ENCODE results near the gene LRP3. TPM values are rescaled to one million over a fixed set of nuclear protein-coding genes. Genes with fewer than 3 reads are reported as not detected.
"Not testable (repeated sequence)": the region's sequence is repeated elsewhere in the genome, so short reads cannot be mapped to it uniquely, and the experiment has no call there.

LRP3 gene
- total RNA-seq, 2 experiments from 2014 or later: 0.37 TPM

DNA sequence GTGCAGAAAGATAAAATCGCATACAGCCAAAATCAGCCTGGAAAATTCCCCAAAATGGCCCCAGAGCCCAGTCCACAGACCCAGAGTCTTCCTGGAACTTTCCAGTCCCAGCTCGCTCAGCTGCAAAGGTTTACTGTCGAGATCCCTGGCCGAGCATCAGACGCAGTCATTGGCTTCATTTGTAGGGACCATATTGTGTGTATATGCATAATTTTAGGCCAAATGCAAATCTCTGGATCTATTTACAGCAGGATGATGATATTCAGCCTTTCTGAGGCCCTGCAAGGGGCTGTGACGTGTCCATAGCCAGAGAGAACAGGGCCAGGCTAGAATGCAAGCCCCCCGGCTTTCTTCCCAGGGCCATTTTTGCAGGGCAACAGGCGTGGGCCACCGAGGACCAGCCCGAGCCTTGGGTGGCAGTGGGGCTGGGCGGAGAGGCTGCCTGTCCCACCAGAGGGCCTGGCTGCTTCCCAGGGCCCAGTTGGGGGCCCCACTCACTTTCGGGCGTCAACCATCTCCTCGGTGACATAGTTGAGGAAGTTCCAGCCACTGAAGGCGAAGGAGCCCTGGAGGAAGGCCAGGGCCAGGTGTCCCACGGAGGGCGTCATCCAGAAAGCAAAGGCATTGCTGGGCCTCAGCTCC is 17.8 kb downstream of the LRP3 start:
- H3K4me3 Mint-ChIP-seq: no peak overlapping the region
- no peak overlapping the region for H3K27ac Mint-ChIP-seq
- POLR2A ChIA-PET: no interaction called here
- H3K36me3 Mint-ChIP-seq (ENCODE audit: low read depth): no peaks in the 10 kb centered on the region
- no peaks in the 10 kb centered on the region for H3K9me3 Mint-ChIP-seq (ENCODE audit: low read depth)
- H3K4me1 Mint-ChIP-seq: no peaks in the 10 kb centered on the region
- CTCF ChIA-PET: interaction anchor here (1.7 kb wide), 1 partner anchor 195 kb away, joined by 5 read pairs; no protein-coding TSS in a partner anchor
- intact Hi-C loops (cut with DNase I, micrococcal nuclease): no loop called here
- no peak for ATAC-seq
- DNase-seq: no peak
- H3K27me3 Mint-ChIP-seq: no peaks in the 10 kb centered on the region

GRCh38 chr19:33212436-33213172 is 18.5 kb downstream of the LRP3 start:
- Mint-ChIP-seq H3K4me1 (no peaks in the 10 kb centered on the region), H3K27ac (no peak overlapping the region), H3K27me3 (no peaks in the 10 kb centered on the region), H3K9me3 (ENCODE audit: low read depth) (no peaks in the 10 kb centered on the region), H3K4me3 (no peak overlapping the region), H3K36me3 (ENCODE audit: low read depth) (no peaks in the 10 kb centered on the region)
- CTCF ChIA-PET: interaction anchor here (1.7 kb wide), 1 partner anchor 194 kb away, joined by 5 read pairs; no protein-coding TSS in a partner anchor
- ATAC-seq (no peak), DNase-seq (no peak)
- intact Hi-C loops (cut with DNase I, micrococcal nuclease): no loop called here
- POLR2A ChIA-PET: no interaction called here

GRCh38 chr19:33214596-33214995 is 20.5 kb downstream of the LRP3 start:
- no peak overlapping the region for H3K27ac Mint-ChIP-seq
- POLR2A ChIA-PET: interaction anchor here (0.5 kb wide), 1 partner anchor 43 kb away, joined by 3 read pairs; no protein-coding TSS in a partner anchor
- H3K36me3 Mint-ChIP-seq (ENCODE audit: low read depth): no peaks in the 10 kb centered on the region
- DNase-seq (no peak), ATAC-seq (no peak)
- CTCF ChIA-PET: interaction anchor here (1.3 kb wide), 1 partner anchor 21 kb away, joined by 3 read pairs; no protein-coding TSS in a partner anchor
- no peaks in the 10 kb centered on the region for H3K27me3 Mint-ChIP-seq
- H3K4me1 Mint-ChIP-seq: no peaks in the 10 kb centered on the region
- H3K9me3 Mint-ChIP-seq (ENCODE audit: low read depth): no peaks in the 10 kb centered on the region
- no peak overlapping the region for H3K4me3 Mint-ChIP-seq
- intact Hi-C loops (cut with DNase I, micrococcal nuclease): no loop called here

- CTCF ChIA-PET: no interaction called here
- ATAC-seq: no peak
- intact Hi-C loops (cut with DNase I, micrococcal nuclease): no loop called here
- Mint-ChIP-seq H3K9me3 (ENCODE audit: low read depth) (no peaks in the 10 kb centered on the region), H3K27ac (no peak overlapping the region), H3K4me3 (no peak overlapping the region), H3K27me3 (no peaks in the 10 kb centered on the region), H3K4me1 (no peaks in the 10 kb centered on the region), H3K36me3 (ENCODE audit: low read depth) (no peaks in the 10 kb centered on the region)
- DNase-seq: no peak
- POLR2A ChIA-PET: no interaction called here
These were observed 21.5 kb downstream of the LRP3 start for GRCh38 chr19:33215438-33216197.

DNA sequence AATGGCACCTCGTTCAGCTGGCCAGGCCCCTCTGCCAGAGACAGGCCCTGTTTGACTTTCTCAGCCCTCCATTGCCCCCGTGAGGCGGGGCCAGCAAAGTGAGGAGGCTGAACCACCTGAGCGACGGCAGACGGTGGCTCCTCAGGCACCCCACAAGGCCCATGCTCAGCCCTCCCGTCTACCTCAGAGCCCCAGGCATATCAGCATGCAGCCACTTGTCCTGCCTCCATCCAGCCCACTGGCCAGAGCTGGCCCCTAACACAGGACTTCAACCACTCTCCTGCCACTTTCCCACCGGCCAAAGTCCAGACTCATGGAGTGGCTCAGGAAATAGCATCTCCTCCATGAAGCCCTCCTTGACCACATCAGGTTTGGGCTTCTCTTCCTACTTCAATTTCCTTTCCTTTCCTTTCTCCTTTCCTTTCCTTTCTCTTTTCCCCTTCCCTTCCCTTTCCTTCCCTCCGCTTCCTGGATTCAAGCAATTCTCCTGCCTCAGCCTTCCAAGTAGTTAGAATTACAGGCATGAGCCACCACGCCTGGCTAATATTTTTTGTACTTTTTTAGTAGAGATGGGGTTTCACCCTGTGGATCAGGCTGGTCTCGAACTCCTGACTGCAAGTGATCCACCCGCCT is 22.2 kb downstream of the LRP3 start:
- intact Hi-C loops (cut with DNase I, micrococcal nuclease): no loop called here
- Mint-ChIP-seq H3K36me3 (ENCODE audit: low read depth) (no peaks in the 10 kb centered on the region), H3K4me1 (no peaks in the 10 kb centered on the region), H3K9me3 (ENCODE audit: low read depth) (no peaks in the 10 kb centered on the region), H3K27me3 (peaks cover 5% of the 10 kb centered on the region), H3K4me3 (no peak overlapping the region), H3K27ac (no peak overlapping the region)
- POLR2A ChIA-PET: no interaction called here
- ATAC-seq: no peak
- no peak for DNase-seq
- CTCF ChIA-PET: no interaction called here

DNA sequence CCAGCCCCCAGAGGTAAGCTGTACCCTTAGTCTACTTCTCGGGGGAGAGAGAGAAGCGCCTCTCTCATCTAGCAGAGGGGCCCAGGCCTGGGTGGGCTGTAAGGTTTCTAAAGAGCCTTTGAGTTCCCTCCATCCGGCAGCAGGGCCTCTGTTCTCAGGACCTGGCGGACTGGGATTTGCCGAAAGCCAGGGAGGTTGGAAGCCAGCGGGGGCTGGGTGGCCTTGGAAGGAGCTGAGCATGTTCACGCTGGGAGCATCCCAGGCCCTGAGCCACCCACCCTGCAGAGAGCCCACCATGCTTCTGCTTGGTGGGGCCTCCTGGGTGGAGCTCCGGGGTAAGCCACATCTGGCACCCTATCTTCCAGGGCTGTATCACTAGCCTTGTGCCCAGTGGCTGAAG is 23.8 kb downstream of the LRP3 start:
- no peaks in the 10 kb centered on the region for H3K36me3 Mint-ChIP-seq (ENCODE audit: low read depth)
- H3K4me3 Mint-ChIP-seq: no peak overlapping the region
- intact Hi-C loops (cut with DNase I, micrococcal nuclease): no loop called here
- ATAC-seq (no peak), DNase-seq (no peak)
- peaks cover 10% of the 10 kb centered on the region for H3K27me3 Mint-ChIP-seq
- H3K4me1 Mint-ChIP-seq: no peaks in the 10 kb centered on the region
- POLR2A ChIA-PET: no interaction called here
- no peak overlapping the region for H3K27ac Mint-ChIP-seq
- CTCF ChIA-PET: interaction anchor here (0.6 kb wide), 1 partner anchor 242 kb away, joined by 3 read pairs; no protein-coding TSS in a partner anchor
- H3K9me3 Mint-ChIP-seq (ENCODE audit: low read depth): no peaks in the 10 kb centered on the region

- Mint-ChIP-seq H3K4me3 (no peak overlapping the region), H3K27me3 (peaks cover 15% of the 10 kb centered on the region), H3K36me3 (ENCODE audit: low read depth) (no peaks in the 10 kb centered on the region), H3K4me1 (no peaks in the 10 kb centered on the region), H3K27ac (no peak overlapping the region), H3K9me3 (ENCODE audit: low read depth) (no peaks in the 10 kb centered on the region)
- DNase-seq: no peak
- intact Hi-C loops (cut with DNase I, micrococcal nuclease): no loop called here
- CTCF ChIA-PET: no interaction called here
- POLR2A ChIA-PET: no interaction called here
- no peak for ATAC-seq
These were observed 25.2 kb downstream of the LRP3 start for GRCh38 chr19:33219261-33219815.

GRCh38 chr19:33220115-33220514 is 26.0 kb downstream of the LRP3 start:
- ChIA-PET CTCF (no interaction called here), POLR2A (no interaction called here)
- DNase-seq (no peak), ATAC-seq (no peak)
- no peak overlapping the region for H3K4me3 Mint-ChIP-seq
- no peaks in the 10 kb centered on the region for H3K9me3 Mint-ChIP-seq (ENCODE audit: low read depth)
- no peaks in the 10 kb centered on the region for H3K36me3 Mint-ChIP-seq (ENCODE audit: low read depth)
- H3K27me3 Mint-ChIP-seq: peaks cover 21% of the 10 kb centered on the region
- intact Hi-C loops (cut with DNase I, micrococcal nuclease): no loop called here
- no peak overlapping the region for H3K27ac Mint-ChIP-seq
- H3K4me1 Mint-ChIP-seq: peaks cover 2% of the 10 kb centered on the region

DNA sequence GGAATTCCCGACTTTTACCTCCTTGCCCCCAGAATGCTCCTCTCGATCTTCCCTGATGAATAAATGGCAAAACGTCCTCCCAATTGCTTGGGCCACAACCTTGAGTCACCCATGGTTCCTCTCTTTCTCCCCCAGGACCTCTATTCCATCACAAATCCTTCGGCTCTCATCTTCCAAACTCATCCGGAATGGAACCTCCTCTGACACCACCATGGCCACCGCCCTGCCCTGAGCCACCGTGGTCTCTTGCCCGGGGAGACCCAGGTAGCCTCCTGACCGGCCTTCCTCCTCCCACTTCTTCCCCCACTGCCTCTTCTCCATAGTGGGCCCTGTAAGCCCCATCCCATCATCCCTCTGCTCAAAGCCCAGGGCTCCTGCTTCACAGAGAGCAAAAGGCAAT is 26.6 kb downstream of the LRP3 start:
- CTCF ChIA-PET: interaction anchor here (0.6 kb wide), 1 partner anchor 21 kb away, joined by 3 read pairs; no protein-coding TSS in a partner anchor
- Mint-ChIP-seq H3K27ac (no peak overlapping the region), H3K9me3 (ENCODE audit: low read depth) (no peaks in the 10 kb centered on the region), H3K4me1 (peaks cover 2% of the 10 kb centered on the region), H3K27me3 (peaks cover 22% of the 10 kb centered on the region), H3K4me3 (no peak overlapping the region), H3K36me3 (ENCODE audit: low read depth) (no peaks in the 10 kb centered on the region)
- DNase-seq (no peak), ATAC-seq (no peak)
- intact Hi-C loops (cut with DNase I, micrococcal nuclease): no loop called here
- POLR2A ChIA-PET: no interaction called here

DNA sequence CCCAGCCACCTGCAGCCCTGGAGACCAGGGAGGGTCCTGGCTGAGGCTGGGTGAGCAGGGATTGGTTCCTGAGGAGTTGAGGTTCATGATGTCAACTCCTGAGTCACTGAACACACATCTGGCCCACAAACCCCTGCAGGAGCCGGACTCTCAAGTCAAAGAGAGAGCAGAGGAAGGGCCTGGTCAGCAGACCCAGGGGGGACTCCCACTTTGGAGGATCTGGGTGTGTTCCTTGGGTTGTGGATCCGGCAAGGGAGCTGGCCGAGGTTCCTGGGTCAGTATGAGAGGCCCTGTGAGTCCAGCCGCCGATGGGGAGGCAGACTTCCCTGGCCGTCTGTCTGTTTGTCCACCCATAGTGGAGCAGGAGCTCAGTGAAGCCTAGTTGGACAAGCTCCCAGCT is 27.5 kb downstream of the LRP3 start:
- H3K36me3 Mint-ChIP-seq (ENCODE audit: low read depth): no peaks in the 10 kb centered on the region
- H3K27ac Mint-ChIP-seq: no peak overlapping the region
- no peak for ATAC-seq
- intact Hi-C loops (cut with DNase I, micrococcal nuclease): no loop called here
- CTCF ChIA-PET: no interaction called here
- H3K27me3 Mint-ChIP-seq: peaks cover 28% of the 10 kb centered on the region
- no peaks in the 10 kb centered on the region for H3K9me3 Mint-ChIP-seq (ENCODE audit: low read depth)
- DNase-seq: no peak
- peaks cover 9% of the 10 kb centered on the region for H3K4me1 Mint-ChIP-seq
- POLR2A ChIA-PET: no interaction called here
- H3K4me3 Mint-ChIP-seq: no peak overlapping the region

- H3K27ac Mint-ChIP-seq; intact Hi-C loops (cut with DNase I, micrococcal nuclease); DNase-seq; CTCF ChIA-PET; H3K36me3 Mint-ChIP-seq (ENCODE audit: low read depth); H3K9me3 Mint-ChIP-seq (ENCODE audit: low read depth); H3K4me3 Mint-ChIP-seq; POLR2A ChIA-PET; ATAC-seq: not testable (repeated sequence)
- H3K4me1 Mint-ChIP-seq: peaks cover 11% of the 10 kb centered on the region
- H3K27me3 Mint-ChIP-seq: peaks cover 32% of the 10 kb centered on the region
These were observed 28.1 kb downstream of the LRP3 start for GRCh38 chr19:33222255-33222654.

Measured in activated CD4-positive, alpha-beta T cell treated with anti-CD3 and anti-CD28 coated beads for 36 hours (primary cell).